LoVo (cell line): Measurements from ENCODE around the gene DISP2.

Experiments
- DNase-seq: peaks from one replicate; pipeline ENCODE4 v3.0.0-alpha.2; 2016; ENCODE audit warnings: low spot score

DISP2 gene

DNA sequence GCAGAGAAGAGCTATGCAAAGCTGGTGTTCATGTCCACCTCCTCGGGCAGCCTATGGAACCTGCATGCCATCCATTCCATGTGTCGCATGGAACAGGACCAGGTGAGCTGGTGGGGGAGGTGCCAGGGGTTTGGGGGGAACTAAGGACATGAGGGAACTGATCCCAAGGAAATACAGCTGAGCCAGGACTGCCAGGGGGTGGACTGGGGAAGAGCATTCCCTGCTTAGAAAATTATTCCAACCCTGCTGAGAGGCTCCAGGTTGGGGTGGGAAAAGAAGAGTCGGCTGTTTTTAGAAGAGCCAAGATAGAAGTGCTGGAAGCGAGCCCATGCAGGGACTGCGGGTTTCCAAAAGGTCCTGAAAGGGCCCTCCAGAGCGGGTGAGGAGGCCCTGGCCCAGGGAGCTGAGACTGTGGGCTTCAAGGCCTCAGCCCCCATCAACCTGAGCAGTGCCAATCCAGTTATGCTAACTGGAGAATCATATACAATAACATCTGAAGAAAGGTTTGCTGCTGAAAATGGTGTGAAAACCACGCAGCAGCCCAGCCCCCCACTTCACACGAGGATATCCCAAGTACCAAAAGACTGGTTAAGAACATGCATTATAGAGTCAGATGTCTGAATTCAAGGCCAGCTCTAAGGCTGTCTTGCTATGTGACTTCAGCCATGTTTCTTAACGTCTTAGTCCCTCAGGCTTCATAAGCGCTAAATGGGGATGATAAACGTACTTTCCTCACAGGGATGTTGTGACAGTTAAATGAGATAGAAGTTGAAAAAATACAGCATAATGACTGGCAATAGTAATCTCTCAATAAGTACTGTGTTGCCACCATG is 7.8 kb downstream of the DISP2 start:
- DNase-seq = no peak

DNA sequence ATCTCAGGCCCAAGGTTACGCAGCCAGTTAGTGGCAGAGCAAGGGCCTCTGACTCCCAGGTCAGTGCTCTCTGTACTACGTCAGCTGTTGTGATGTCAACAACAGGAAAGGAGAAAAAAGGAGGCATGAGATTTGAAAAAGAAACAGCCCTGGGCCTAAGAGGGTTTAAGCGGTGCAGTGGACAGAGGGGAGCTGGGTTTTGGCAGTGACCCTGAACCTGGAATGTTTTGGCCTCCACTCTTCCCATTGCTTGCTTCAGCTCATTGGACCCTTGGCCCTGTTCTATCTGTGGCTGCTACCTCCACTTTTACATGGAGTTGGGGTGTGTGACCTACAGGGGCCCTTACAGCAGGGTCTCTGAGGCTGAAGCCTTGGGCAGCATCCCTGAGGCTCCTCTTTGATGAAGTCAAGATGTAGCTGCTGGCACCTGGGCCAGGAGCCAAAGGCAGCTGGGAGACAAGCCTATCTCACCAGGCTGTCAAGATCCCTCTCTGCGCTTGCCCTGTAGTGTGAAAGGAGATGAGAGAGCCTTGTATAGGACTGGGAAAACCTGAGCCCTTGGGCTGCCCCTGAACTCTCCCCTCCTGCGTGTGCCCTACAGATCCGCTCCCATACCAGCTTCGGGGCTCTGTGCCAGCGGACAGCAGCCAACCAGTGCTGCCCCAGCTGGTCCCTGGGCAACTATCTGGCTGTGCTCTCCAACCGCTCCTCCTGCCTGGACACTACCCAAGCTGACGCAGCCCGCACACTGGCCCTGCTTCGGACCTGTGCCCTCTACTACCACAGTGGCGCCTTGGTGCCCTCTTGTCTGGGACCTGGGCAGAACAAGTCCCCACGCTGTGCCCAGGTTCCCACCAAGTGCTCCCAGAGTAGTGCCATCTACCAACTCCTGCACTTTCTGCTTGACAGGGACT is 8.7 kb downstream of the DISP2 start:
- no peak for DNase-seq

DNA sequence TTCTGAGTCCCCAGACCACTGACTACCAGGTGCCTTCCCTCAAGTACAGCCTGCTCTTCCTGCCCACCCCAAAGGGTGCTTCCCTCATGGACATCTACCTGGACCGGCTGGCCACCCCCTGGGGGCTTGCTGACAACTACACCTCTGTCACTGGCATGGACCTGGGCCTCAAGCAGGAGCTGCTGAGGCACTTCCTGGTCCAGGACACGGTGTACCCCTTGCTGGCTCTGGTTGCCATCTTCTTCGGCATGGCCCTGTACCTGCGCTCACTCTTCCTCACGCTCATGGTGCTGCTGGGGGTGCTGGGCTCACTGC is 9.3 kb downstream of the DISP2 start:
- no peak for DNase-seq

DNA sequence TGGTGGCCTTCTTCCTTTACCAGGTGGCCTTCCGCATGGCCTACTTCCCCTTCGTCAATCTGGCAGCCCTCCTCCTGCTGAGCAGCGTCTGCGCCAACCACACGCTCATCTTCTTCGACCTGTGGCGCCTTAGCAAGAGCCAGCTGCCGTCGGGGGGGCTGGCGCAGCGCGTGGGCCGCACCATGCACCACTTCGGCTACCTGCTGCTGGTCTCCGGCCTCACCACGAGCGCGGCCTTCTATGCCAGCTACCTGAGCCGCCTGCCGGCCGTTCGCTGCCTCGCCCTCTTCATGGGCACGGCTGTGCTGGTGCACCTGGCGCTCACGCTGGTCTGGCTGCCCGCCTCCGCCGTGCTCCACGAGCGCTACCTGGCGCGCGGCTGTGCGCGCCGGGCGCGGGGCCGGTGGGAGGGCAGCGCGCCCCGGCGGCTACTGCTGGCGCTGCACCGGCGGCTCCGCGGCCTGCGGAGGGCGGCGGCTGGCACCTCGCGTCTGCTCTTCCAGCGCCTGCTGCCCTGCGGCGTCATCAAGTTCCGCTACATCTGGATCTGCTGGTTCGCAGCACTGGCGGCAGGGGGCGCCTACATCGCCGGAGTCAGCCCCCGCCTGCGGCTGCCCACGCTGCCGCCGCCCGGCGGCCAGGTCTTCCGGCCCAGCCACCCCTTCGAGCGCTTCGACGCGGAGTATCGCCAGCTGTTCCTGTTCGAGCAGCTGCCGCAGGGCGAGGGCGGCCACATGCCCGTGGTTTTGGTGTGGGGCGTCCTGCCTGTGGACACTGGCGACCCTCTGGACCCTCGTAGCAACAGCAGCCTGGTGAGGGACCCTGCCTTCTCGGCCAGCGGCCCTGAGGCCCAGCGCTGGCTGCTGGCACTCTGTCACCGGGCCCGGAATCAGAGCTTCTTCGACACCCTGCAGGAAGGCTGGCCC is 9.9 kb downstream of the DISP2 start:
- peak; percentile 74 for DNase-seq

DNA sequence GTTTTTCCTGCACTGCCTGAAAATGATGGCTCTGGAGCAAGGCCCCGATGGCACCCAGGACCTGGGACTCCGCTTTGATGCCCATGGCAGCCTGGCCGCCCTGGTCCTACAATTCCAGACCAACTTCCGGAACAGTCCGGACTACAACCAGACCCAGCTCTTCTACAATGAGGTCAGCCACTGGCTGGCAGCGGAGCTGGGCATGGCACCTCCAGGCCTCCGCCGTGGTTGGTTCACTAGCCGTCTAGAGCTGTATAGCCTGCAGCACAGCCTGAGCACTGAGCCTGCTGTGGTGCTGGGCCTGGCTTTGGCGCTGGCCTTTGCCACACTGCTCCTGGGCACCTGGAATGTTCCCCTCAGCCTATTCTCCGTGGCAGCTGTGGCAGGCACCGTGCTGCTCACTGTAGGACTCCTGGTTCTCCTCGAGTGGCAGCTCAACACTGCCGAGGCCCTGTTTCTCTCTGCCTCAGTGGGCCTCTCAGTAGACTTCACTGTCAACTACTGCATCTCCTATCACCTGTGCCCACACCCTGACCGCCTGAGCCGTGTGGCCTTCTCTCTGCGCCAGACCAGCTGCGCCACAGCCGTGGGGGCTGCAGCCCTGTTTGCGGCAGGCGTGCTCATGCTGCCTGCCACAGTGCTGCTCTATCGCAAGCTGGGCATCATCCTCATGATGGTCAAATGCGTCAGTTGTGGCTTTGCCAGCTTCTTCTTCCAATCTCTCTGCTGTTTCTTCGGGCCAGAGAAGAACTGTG is 10.9 kb downstream of the DISP2 start:
- no peak for DNase-seq

DNA sequence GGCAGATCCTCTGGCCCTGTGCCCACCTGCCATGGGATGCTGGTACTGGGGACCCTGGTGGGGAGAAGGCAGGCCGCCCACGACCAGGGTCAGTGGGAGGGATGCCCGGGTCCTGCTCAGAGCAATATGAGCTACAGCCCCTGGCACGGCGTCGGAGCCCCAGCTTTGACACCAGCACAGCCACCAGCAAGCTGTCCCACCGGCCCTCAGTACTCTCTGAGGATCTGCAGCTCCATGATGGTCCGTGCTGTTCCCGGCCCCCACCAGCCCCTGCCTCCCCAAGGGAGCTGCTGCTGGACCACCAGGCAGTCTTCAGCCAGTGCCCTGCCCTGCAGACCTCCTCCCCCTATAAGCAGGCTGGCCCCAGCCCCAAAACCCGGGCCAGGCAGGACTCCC is 11.5 kb downstream of the DISP2 start:
- no peak for DNase-seq

DNA sequence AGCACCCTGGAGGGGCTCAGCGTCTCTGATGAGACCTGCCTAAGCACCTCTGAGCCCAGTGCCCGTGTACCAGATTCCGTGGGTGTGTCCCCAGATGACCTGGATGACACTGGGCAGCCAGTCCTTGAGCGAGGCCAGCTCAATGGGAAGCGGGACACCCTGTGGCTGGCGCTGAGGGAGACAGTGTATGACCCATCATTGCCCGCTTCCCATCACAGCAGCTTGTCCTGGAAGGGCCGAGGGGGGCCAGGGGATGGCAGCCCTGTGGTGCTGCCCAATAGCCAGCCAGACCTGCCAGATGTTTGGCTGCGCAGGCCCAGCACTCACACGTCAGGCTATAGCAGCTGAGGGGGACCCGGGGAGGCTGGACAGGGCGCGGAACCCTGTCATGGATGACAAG is 12.0 kb downstream of the DISP2 start:
- DNase-seq = no peak

DNA sequence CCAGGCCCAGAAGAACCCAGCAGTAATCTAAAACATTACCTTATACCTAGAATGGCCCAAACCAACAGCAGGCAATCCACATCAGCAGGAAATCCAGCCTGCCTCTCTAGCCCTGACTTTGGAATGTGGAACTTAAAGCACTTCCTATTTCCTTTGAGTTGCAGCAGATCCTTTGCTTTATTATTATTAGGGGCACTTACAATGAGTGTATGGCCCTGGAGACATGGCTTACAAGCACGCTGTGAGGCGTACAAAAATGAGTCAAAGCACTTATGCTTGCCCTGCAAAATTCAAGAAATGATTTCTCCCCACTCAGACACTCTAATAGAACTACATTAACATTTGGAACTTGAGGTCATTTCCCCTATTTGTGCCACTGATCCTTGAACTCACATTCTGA is 15.0 kb downstream of the DISP2 start:
- no peak for DNase-seq

DNA sequence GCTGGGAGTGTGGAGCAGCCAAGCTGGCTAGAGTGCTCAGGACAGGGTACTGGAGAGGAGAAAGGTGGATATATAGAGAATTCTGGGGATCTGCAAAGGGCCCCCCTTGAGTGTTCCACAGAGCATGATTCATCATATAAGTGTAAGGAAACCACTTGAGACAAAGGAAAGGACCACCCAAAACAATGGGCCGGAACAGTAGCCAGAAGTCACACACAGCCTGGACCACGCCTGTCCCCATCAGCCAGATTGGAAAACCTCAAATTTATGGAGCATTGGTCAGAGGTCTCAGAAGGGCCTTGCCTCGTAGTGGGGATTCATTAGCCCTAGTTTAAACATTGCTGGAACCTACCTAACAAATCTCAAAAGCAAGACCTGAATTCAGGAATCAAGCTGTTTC is 19.6 kb downstream of the DISP2 start:
- no peak for DNase-seq

DNA sequence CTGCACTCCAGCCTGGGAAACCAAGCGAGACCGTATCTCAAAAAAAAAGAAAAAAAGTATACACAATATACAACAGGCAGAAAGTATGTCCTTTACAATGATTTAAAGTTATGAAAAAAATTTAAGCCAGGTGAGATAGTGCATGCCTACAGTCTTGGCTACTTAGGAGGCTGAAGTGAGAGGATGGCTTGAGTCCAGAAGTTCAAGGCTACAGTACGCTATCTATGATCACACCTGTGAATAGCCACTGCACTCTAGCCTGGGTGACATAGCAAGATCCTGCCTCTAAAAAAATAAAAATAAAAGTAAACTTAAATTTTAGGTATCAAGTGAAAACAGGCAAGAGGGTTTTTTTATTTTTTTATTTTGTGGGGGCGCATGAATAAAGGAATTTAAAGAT is 21.4 kb downstream of the DISP2 start:
- DNase-seq = no peak

DNA sequence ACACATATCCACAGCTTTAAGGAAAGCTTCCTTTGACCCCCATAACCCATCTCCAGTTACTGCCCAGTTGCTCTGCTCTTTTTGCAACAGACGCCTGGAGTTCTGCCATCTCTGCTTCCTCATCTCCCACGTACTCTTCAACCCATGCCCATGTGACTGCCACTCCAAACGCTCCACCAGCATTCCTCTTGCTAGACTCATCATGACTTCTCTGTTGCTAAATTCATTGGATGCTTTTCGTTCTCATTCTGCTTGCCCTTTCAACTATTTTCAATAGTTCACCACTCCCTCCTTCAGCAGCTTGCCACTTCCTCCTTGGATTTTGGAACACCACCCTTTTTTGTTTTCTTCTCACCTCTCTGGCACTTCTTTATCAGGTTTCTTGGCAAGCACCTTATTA is 21.8 kb downstream of the DISP2 start:
- DNase-seq = peak; percentile 83

DNA sequence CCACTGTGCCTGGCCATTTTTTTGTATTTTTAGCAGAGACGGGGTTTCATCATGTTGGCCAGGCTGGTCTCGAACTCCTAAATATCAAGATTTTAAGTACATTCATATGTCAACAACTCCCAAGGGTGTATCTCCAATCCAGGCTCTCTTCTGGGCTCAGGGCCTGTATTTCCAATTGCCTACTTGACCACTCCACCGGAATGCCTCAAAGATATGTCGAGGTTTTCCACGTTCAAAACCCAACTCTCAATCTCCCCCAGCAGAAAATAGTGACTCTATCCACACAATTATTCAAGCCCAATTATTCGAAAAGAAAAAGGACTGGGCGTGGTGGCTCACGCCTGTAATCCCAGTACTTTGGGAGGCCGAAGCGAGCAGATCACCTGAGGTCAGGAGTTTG is 22.6 kb downstream of the DISP2 start:
- no peak for DNase-seq

DNA sequence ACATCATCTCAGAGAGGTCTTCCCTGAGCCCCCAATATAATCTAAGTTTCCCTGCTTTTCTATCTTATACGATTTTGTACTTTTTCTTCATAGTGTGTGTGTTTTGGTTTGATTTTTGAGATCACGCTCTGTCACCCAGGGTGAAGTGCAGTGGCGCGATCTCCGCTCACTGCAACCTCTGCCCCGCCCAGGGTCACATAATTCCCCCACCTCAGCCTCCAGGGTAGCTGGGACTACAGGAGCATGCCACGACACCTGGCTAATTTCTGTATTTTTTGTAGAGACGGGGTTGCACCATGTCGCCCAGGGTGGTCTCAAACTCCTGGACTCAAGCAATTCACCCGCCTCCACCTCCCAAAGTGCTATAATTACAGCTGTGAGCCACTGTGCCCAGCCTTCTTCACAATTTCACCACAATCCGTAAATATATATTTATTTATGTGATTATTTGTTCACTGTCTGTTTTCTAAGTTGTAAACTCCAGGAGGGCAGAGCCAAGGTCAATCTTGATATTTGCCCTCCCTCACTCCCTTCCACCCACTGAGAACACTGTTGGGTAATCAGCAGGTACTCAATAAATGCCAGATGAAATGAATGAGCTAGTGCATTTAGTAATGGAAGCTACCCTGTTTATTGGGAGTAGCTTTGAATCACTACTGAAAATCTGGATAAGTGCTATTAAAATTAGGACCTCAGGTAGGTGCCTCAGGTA is 24.0 kb downstream of the DISP2 start:
- DNase-seq = no peak

DNA sequence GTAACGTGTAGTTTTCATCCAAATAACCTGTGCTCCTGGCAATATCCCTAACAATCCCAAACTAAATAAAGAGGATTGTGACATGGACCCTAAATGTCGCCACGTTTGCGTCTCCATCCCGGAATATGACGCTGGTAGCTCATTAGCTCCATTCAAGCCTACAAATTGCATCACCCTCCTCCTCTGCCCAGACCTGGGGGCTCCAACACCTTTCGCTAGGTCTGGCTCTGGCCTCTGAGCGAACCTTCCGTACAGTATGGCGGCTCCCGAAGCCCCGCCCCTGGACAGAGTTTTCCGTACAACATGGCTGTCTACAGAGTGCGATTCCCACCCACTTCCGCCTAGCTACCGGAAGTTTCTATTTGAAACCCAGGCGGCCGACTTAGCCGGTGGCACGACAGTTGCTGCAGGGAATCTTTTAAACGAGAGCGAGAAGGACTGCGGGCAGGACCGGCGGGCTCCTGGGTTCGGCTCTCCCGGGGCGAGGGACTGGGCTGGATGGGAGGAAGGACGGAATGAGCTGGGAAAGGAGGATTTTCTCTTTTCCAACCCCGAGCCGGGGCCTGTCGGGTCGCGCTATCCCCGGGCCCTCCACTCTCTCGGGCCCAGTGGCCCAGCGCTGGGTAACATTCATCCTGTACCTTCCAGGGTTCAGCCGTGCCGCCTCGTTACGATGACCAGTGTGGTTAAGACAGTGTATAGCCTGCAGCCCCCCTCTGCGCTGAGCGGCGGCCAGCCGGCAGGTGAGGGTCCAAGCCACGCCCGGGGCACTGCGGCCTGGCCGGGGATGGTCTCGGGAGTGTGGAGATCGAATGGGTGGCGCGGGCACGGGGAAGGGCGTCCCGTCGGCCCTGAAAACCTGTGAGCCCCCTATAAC is 24.8 kb downstream of the DISP2 start, which contains the start of gene KNSTRN:
TSS of gene KNSTRN (plus strand) at position 142 of the 877 bp plus-strand sequence. CDS start at position 257, 115 bp downstream.
- DNase-seq = peak; percentile 98

DNA sequence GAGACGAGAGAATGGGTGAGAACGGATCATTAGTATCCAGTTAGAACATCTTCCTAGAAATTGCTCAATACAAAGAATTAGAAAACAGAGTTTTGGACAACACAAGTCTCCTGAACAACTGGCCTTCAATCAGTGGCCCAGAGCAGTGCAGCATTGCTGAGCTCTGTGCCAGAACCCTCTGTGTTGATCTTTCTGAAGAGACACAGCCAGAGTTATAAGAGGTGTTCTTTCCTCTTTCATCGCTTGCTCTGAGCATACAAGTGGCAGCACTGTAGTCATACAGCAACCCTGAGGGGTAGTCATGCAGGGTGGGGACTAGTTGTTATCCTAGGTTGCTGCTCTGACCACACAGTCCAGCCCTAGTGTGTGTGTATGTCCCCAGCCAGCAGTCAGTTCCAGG is 28.5 kb downstream of the DISP2 start:
- no peak for DNase-seq

DNA sequence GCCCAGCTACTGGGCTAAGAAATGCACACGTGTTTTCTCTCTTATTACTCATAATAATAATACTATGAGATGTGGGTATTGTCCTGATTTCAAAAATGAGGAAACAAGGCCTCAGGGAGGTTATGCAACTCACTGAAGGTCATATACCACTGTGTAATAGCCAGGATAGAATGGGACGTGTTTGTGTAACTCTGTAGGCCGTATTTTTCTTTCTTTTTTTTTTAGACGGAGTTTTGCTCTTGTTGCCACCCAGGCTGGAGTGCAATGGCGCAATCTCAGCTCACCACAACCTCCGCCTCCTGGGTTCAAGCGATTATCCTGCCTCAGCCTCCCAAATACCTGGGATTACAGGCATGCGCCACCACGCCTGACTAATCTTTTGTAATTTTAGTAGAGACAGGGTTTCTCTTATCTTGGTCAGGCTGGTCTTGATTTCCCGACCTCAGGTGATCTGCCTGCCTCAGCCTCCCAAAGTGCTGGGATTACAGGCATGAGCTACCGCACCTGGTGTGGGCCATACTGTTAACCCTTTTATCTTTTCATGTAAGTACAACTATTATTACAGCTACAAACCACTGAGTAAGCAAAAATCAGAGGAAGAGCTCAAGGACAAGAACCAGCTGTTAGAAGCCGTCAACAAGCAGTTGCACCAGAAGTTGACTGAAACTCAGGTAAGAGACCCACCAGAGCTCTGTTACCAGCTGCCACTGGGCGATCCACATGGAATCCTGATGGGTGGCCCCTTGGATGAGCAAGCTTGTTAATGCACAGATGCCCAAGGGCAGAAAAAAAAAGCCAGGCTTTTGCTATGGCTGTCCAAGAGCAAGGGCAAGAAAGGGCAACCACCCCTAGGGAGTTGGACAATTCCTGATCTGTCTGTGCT is 31.2 kb downstream of the DISP2 start:
- DNase-seq = no peak

DNA sequence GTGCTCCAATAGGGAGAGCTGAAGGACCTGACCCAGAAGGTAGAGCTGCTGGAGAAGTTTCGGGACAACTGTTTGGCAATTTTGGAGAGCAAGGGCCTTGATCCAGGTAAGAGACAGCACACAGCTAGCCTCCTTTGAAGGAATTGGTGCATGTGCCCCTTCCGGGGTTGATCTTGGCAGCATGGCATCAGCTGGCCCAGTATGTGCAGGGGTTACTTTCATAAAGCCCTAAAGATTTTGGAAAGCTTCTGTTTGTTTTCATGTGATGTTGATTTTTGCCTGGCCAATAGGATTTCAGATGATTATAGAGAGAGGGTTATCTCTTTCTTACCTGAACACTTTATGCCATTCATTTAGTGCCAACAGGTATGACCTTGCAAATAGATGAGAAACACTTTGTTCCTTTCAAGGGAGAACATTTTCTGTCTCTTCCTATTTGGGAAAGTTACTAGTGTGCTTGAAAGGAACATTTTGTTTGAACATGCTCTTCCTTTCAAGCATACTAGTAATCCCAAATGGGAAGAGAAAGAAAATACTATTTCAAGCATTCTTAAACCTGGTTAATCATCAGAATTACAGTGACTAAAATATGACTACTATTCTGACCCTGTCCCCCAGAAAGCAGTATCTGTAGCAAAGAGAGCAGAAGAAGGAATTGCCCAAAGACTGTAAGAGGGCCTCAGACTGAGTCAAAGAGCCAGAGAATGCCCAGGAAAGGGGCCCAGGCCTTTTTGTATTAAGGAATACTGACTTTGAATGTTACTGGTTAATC is 32.0 kb downstream of the DISP2 start:
- no peak for DNase-seq
